Activated CD8-positive, alpha-beta memory T cell treated with anti-CD3 and anti-CD28 coated beads for 1 hour (primary cell): ENCODE data around the gene FBXW4.

Experiments used
- DNase-seq, 2 donors: peaks; one replicate each; pipeline ENCODE4 v3.0.0-alpha.2; 2020; ENCODE audit warnings: low read depth in 1 of 2; ENCODE audit errors: extremely low read depth in 1 of 2

Gene FBXW4

GRCh38 chr10:101587725-101588653 lies 107.0 kb downstream of the FBXW4 start, which contains the start of the genes DPCD and POLL:
Gene DPCD (plus strand): TSS chr10:101588321. CDS start chr10:101588337, 16 bp downstream.
Gene POLL (minus strand): TSS chr10:101588257. CDS start chr10:101587360, 897 bp downstream.
- peak; percentile 84 to 85 for DNase-seq

- no peak for DNase-seq
Observed at GRCh38 chr10:101585841-101586240, 109.1 kb downstream of the FBXW4 start.

GRCh38 chr10:101580486-101581399 lies 114.2 kb downstream of the FBXW4 start:
- DNase-seq = no peak

DNA sequence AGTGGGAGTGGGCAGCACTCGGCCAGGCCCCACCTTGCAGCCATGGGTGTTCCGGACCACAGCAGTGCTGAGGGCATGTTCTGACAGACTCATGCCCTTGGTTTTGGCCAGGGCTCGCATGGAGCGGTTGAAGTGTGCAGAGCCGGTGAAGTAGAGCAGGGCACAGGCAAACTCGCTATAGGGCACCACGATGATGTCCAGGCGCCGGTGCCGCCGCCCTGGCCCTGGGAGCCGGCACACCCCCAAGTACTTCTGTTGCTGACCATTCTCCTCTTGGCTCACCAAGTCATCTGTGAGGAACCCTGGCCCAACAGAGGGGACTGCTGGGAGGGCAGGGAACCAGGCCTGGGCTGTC lies 115.5 kb downstream of the FBXW4 start:
- DNase-seq = no peak

DNA sequence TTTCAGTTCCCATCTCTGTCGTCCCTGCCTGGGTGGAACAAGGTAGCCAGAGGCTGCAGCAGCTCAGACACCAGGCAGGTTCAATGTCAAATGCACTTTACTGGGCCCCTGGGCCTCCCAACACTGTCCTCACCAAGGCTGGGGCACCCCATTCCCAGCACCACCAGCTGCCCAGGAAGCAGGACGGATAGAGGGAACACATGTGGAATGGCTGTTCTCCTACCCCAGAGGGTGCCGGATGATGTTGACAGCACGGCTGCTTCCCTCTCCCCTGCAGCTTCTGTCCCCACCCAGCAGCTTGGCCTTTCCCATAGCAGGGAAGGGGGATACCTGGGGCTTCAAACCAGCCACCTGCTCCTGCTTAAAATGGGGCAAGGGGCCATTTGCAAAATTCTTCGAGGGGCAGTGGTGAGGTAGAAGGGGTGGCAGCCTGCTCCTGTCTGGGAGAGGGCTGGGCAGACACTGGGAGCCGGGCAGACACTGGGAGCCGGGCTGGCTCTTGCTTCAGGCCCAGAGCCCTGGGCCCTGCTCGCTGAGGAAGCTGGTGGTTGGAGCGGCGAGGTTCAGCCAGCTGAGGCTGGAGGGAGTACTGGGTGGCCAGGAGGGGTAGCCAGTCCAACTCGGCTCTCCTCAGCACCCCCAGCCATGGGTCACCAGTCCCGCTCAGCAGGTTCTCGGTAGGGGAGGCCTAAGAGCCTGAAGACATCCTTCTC lies 116.0 kb downstream of the FBXW4 start:
- DNase-seq = no peak

GRCh38 chr10:101578192-101578591 lies 116.8 kb downstream of the FBXW4 start:
- no peak for DNase-seq

- no peak for DNase-seq
Observed at GRCh38 chr10:101577121-101577871, 117.7 kb downstream of the FBXW4 start.

DNA sequence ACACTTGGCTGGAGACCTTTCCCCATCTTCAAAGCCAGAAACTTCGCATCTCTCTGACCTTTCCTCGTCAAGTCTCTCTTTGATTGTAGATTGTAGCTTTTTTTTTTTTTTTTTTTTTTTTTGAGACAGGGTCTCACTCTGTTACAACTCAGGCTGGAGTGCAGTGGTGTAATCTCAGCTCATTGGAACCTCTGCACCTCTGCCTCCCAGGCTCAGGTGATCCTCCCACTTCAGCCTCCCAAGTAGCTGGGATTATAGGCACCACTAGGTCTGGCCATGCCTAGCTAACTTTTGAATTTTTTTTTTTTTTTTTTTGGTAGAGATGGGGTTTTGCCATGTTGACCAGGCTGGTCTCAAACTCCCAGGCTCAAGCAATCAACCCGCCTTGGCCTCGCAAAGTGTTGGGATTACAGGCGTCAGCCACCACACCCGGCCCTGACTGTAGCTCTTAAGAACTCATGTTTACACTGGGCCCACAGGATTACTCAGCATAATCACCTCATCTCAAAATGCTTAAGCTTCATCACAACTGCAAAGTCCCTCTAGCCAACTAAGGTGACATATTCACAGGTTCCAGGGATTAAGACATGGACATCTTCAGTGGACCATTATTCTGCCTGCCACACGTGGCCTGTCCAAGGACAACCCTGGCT lies 118.6 kb downstream of the FBXW4 start:
- no peak for DNase-seq

- DNase-seq = no peak
Observed at GRCh38 chr10:101575580-101576210, 119.3 kb downstream of the FBXW4 start.

DNA sequence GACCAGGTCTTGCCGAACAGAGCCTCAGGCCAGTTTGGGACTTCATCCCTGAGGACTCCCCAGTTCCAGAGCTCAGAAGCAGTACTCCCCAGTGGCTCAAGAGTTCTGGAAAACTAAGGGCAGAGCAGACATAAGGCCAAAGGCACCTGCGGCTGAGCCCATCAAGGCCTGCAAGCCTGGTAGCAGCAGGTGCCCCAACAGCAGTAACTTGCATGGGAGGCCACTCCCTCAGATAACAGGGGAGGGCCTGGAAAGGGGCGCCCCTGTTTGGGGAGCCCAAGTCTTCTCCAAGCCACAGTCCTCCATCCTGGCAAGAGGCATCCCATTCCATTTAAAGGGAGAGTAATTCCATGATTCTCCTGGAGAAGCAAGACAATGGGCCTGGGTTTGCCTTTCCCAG lies 119.9 kb downstream of the FBXW4 start:
- no peak for DNase-seq

DNA sequence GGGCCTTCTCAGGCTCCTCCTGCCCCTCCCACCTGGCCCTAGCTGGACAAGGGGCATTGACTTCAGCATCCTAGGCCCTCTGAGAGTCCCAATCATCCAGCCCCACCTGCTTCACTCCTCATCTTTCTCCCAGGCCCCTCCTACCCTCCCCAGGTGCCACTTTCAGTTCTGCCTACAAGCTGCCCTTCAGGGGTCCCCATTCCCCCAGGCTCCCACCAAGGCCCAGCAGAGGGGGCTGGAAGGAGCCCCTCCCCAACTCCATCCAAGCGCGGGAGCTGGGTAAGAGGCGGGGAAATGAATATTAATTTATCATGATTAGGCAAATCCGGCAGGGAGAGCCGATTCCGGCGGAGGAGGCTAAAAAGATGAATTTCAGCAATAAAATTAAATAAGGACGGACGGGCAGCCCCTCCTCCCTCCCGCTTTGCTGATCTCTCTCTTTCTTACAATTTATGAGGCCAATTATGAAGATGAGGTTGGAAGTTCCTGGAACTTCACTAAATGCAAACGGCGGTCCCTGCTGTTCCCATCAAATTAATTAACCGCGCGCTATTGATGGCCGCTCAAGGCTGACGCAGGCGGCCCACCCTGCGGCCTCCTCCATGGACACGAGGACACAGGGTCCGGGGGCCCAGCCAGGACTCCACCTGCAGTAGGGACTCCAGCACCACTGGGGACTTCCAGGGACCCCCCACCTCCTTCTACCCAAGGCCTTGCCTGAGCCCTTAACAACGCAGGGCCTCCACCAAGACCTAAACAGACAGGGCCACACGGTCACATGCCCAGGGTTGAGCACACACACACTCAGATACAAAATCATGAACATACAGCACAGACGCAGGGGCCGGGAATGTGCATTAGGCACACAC lies 120.9 kb downstream of the FBXW4 start:
- no peak for DNase-seq

DNA sequence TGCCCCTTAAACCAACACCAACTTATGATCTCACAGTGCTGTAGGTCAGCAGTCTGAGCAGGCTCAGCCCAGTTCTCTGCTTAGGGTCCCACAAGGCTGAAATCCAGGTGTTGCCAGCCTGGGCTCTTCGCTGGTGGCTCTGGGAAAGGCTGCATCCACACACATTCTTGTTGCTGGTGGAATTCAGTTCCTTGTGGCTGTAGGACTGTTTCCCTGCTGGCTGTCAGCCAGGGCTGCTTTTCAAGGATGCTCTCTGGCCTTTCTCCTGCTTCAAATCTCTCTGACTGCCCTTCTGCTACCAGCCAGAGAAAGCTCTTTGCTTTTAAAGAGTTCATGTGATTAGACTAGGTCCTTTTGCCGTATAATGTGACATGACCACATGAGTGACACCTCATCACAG lies 122.2 kb downstream of the FBXW4 start:
- DNase-seq = no peak

DNA sequence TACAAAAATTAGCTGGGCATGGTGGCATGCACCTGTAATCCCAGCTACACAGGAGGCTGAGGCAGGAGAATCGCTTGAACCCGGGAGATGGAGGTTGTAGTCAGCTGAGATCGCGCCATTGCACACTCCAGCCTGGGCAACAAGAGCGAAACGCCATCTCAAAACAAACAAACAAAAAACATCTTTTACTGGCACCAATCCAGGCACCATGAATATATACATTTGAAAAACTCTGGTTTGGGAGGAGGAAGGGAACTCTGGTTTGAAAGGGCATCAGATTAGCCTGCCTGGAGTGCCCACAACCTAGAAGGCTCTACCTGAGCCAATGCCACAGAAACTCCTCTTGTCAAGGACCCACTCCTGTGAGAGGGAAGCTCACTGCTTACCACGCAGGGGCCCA lies 122.8 kb downstream of the FBXW4 start:
- DNase-seq = no peak

DNA sequence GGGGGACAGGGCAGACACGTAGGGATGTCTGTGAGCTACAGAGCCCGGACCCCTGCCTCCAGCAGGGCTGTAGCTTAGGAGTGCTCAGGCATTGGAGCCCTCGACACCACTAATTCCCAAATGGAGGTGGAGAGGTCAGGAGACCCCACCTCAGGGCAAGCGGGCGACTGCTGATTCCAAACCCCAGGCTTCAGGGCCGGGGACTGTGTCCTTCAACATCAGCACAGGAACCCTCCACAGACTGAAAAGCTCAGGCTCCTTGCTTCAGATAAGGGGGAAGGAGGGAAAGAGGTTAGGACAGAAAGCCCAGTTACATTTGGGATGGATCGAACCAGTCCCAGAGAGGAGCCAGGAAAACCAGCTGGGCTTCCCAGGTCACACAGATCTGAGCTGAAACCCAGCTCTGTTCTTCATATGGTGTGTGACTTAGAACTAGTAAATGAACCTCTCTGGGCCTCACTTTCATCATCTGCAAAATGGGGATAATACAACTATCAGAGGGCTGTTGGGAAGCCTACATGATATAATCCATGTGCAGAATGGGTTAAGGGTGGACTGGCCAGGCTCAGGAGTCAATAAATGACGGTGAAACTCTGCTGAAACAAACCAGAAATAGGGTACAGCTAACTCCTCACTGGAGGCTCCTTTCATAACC lies 123.6 kb downstream of the FBXW4 start:
- no peak for DNase-seq

DNA sequence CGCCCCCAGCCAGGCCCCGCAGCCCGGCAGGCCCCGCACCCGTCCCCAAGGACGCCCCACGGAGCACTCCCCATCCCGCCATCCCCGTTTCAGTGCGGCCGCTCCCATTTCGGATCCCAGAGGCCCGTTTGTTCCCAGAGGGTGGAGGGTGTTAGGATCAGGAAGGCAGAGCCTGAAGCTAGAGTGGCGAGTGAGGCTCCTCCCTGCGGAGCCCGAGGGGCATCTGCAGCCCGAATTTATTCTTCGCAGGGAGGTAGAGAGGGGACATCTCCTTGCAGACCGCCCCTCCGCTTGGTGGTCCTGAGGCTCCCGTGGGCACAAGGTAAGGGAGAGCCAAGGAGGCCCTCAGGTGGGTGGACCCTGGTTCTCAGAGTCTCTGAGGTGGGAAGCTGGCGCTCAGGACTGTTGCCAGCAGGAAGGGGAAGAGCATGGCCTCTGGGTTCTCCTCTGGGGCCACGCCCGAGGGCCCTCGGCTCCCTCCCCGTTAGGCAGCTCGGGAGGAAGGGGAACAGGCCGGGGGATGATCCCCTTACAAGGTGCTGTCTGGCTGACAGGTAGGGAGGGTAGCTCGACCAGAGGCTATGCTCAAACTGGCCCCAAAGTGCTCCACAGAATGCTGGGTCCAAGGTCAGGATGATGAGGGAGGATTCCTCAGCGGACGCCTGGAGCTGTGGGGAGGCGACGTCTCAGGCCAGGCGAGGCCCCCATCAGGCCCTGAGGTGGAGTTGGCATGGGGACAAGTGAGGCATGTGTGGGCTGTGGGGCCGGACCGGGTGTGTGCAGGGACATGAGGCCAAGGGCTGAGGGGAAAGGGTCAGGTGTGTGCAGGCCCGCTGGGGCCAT lies 124.3 kb downstream of the FBXW4 start:
- DNase-seq = no peak

- DNase-seq = peak; percentile 50 to 76
Observed at GRCh38 chr10:101569622-101570427, 125.1 kb downstream of the FBXW4 start.
